H1 (cell line): Measurements from ENCODE around the gene TXNDC15.

Experiments
- EZH2 ChIP-seq: fragments of 200-600 bp; sonication (generic); IDR thresholded peaks from 2 replicates; pipeline ENCODE4 v1.7.1; 2012; ENCODE audit warnings: low read depth, mild to moderate bottlenecking, moderate library complexity, low read length, inconsistent platforms; ENCODE audit not compliant: severe bottlenecking
- RBBP5 ChIP-seq: IDR thresholded peaks from 2 replicates; pipeline ENCODE4 v1.7.1; 2012; ENCODE audit warnings: low read depth, mild to moderate bottlenecking, inconsistent platforms, low read length, moderate library complexity, borderline replicate concordance
- USF2 ChIP-seq: IDR thresholded peaks from 2 replicates; pipeline ENCODE4 v1.6.1; 2011; ENCODE audit warnings: low read length, improper control_type of control experiment

- TF ChIP-seq EZH2 (no peak), RBBP5 (peak; percentile 89; the same call in 1 of the 2 replicates), USF2 (no peak)
These were observed at the start of gene TXNDC15 for GRCh38 chr5:134873987-134874830.
